GM18858 (cell line): ENCODE data around the gene ST6GALNAC2.
"Not testable (repeated sequence)": the region's sequence is repeated elsewhere in the genome, so short reads cannot be mapped to it uniquely, and the experiment has no call there.

Experiments
- ATAC-seq: cut with Tn5 transposase; IDR thresholded peaks from one replicate; pipeline ENCODE4 v1.9.1; 2021; ENCODE audit not compliant: unreplicated experiment

The ST6GALNAC2 gene

GRCh38 chr17:76541739-76542454, 43.8 kb downstream of the ST6GALNAC2 start:
- ATAC-seq = no peak

- ATAC-seq = no peak
Observed at GRCh38 chr17:76540381-76541300, 45.0 kb downstream of the ST6GALNAC2 start.

- ATAC-seq = no peak
Observed at GRCh38 chr17:76539631-76540271, 45.9 kb downstream of the ST6GALNAC2 start, which contains the start of gene PRCD. TSS of gene PRCD (plus strand) at chr17:76540044. CDS start at chr17:76540142, 98 bp downstream.

- ATAC-seq = no peak
Observed at GRCh38 chr17:76538941-76539570, 46.6 kb downstream of the ST6GALNAC2 start.

- no peak for ATAC-seq
Observed at GRCh38 chr17:76538281-76538931, 47.3 kb downstream of the ST6GALNAC2 start.

- no peak for ATAC-seq
Observed at GRCh38 chr17:76537578-76538280, 47.9 kb downstream of the ST6GALNAC2 start, which contains the start of gene CYGB. TSS of gene CYGB (minus strand) at chr17:76537709. CDS start at chr17:76537542, 167 bp downstream.

- no peak for ATAC-seq
Observed at GRCh38 chr17:76537288-76537577, 48.4 kb downstream of the ST6GALNAC2 start.

- ATAC-seq = no peak
Observed at GRCh38 chr17:76536511-76537287, 49.0 kb downstream of the ST6GALNAC2 start.

GRCh38 chr17:76535788-76536510, 49.7 kb downstream of the ST6GALNAC2 start:
- ATAC-seq = no peak

- no peak for ATAC-seq
Observed at GRCh38 chr17:76534831-76535732, 50.6 kb downstream of the ST6GALNAC2 start.

GRCh38 chr17:76533640-76534359, 51.9 kb downstream of the ST6GALNAC2 start:
- not testable (repeated sequence) for ATAC-seq

GRCh38 chr17:76532072-76532651, 53.5 kb downstream of the ST6GALNAC2 start:
- no peak for ATAC-seq

- no peak for ATAC-seq
Observed at GRCh38 chr17:76531486-76532038, 54.1 kb downstream of the ST6GALNAC2 start.

- ATAC-seq = no peak
Observed at GRCh38 chr17:76530811-76531485, 54.7 kb downstream of the ST6GALNAC2 start.

GRCh38 chr17:76530095-76530723, 55.5 kb downstream of the ST6GALNAC2 start:
- no peak for ATAC-seq
